AG04449 (cell line): ENCODE measurements around the gene CSDE1.

Experiments
- CTCF ChIA-PET: fragments of 350-600 bp; formaldehyde crosslinking; extraction: SDS; loops from one replicate; lab custom pipeline; 2021; ENCODE audit warnings: antibody characterized with exemption; lab: Yijun Ruan, JAX
- POLR2A ChIA-PET: fragments of 400-600, 350-600 bp; formaldehyde crosslinking; extraction: SDS; loops from one replicate; lab custom pipeline; 2020; ENCODE audit warnings: antibody characterized with exemption, inconsistent platforms; lab: Yijun Ruan, JAX
- DNase-seq: peaks from one replicate; pipeline ENCODE4 v3.0.0-alpha.2; 2010; ENCODE audit warnings: low read depth, low spot score
- H3K4me3 ChIP-seq: 2 replicates; pipeline ENCODE4 v1.5.1; 2011; ENCODE audit warnings: low read depth, mild to moderate bottlenecking, control low read depth, low read length
- TF ChIP-seq, protein P1 (sequence below): IDR thresholded peaks from one replicate; pipeline ENCODE4 v1.5.1; 2011; ENCODE audit warnings: mild to moderate bottlenecking, moderate library complexity, low read length, control low read depth, inconsistent platforms; ENCODE audit not compliant: insufficient read depth; ENCODE audit errors: missing control alignments

Gene CSDE1

DNA sequence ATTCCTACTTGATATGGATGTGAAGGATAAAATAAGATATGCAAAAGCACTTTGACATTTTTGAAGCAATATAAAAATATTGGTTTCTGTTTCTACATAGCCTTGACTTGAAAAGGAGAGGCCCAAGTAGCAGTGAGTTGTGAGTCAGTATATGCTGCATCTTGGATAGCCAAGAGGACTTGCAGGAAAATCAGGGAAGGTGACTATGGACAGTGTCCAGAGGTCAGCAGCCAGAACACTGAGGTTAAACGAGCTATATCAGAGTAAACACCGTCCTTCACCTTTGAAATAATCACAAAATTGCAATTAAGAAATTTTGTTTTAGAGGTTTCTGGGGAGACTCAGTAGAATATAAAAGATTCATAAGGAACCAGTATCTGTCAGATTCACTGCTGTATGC, 55.9 kb downstream of the CSDE1 start:
- POLR2A ChIA-PET = no interaction called here
- no peak overlapping the region for H3K4me3 ChIP-seq

DNA sequence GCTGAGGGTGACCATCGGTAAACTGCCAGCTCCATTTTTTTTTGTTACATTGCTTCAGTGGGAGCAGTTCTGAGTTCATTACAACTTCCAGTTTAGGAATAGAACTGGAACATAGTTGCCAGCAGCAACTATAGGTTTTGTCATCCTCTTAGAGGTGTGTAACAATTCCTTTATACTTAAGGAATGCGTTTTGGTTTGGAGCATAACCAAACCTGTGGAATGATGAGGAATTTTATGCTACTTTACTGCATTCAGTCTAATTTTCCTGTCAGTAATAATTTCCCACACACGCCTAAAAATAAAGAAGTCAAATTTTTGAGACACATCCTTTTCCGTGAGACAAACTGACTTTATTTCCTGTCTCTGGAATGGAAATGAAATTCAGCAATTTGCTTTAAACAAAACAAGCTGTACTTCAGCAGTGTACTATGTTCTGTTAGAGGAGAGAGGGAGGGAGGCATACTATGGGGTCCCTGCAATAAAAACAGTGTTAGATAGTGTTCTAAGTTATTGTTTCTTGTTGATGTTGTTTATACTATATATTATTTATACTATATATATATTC, 57.7 kb downstream of the CSDE1 start:
- DNase-seq = no peak
- ChIA-PET POLR2A (no interaction called here), CTCF (no interaction called here)
- TF ChIP-seq, protein P1, sequence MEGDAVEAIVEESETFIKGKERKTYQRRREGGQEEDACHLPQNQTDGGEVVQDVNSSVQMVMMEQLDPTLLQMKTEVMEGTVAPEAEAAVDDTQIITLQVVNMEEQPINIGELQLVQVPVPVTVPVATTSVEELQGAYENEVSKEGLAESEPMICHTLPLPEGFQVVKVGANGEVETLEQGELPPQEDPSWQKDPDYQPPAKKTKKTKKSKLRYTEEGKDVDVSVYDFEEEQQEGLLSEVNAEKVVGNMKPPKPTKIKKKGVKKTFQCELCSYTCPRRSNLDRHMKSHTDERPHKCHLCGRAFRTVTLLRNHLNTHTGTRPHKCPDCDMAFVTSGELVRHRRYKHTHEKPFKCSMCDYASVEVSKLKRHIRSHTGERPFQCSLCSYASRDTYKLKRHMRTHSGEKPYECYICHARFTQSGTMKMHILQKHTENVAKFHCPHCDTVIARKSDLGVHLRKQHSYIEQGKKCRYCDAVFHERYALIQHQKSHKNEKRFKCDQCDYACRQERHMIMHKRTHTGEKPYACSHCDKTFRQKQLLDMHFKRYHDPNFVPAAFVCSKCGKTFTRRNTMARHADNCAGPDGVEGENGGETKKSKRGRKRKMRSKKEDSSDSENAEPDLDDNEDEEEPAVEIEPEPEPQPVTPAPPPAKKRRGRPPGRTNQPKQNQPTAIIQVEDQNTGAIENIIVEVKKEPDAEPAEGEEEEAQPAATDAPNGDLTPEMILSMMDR = no peak
- no peak overlapping the region for H3K4me3 ChIP-seq

More for the DNA sequence above, 55.9 kb downstream of the CSDE1 start:
- TF ChIP-seq, protein P1 = no peak
- no peak for DNase-seq
- CTCF ChIA-PET = no interaction called here

DNA sequence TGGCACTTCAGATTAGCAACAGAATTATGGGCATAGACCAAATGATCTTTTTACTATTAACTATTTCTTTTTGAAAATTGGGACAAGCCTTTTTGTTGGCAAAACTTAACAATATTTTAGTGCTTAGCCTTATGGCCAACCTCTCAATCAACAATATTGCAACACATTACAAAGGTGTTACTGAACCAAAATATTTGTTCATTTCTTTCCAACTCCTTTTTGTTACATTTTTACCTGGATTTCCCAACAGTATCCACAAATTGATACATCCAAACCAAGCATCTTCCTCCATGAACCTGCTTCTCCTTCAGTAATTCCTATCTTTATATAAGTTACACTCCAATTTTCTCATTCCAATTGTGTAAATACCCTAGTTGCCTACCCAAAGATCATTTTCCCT, 61.0 kb downstream of the CSDE1 start:
- TF ChIP-seq, protein P1 = no peak
- ChIA-PET POLR2A (no interaction called here), CTCF (no interaction called here)
- H3K4me3 ChIP-seq = no peak overlapping the region
- DNase-seq = no peak

DNA sequence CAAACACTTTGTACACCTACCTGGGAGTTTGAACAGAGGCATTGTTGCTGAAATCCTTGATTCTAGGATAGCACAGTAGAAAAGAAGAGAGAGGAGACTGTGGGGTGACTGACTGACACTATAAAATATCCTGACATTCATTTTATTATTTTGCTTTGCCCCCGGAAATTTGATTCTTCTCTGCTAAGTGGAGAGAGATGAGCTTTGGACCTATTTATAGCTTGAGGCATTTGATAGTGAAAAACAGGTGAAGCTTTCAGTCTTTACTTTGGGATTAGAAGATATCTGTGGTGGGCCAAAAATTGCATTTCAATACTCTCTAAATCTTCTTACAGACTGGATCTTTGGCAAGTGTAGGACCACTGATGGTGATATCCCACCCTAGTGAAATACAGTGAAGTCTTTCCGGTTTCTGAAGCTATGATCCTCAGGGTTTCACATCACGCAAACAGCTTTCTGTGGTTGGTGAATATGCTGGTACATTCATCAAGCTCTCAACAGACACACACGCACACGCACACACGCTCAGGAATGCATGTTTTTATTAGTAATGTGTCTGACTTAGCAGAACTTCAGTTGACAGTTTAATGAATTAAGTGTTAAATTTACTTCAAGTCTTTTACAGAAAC, 62.2 kb downstream of the CSDE1 start, which contains the start of gene AMPD1:
Gene AMPD1 (minus strand): TSS at position 117 of the 629 bp plus-strand sequence. CDS start 75 bp downstream, at position 42.
- TF ChIP-seq, protein P1 = no peak
- H3K4me3 ChIP-seq = no peak within 1 kb of the TSS
- CTCF ChIA-PET = interaction anchor here (0.8 to 1.7 kb wide), 4 partner anchors 11 to 349 kb away, joined by 3 to 8 read pairs (median 3); partner anchors contain the start of gene DENND2C
- peak; percentile 38 for DNase-seq
- POLR2A ChIA-PET = no interaction called here

DNA sequence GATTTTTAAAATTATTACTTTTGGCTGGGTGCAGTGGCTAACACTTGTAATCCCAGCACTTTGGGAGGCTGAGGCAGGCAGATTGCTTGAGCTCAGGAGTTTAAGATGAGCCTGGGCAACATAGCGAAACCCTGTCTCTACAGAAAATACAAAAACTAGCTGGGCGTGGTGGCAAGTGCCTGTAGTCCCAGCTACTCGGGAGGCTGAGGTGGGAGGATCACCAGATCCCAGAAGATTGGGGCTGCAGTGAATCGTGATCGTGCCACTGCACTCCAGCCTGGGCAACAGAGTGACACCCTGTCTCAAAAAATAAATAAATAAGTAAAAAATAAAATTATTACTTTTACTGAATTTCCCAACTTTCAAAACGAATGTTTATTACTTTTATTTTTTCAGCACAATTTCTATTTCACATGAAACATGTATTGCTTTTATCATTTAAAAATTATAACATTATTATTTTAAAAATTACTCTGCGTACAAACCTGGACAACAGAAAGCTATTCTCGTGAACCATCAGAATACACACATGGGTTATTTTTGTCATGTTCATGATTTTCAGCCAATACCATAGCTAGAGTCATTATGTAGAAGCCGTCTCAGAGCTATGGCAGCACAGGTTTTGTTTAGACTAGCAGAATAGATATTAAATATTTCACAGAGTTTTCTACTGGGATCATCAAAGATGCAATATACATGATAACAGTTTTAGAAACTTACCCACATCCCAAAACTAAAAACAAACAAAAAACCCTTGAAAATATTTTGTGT, 63.1 kb downstream of the CSDE1 start:
- no peak for DNase-seq
- POLR2A ChIA-PET = no interaction called here
- no peak overlapping the region for H3K4me3 ChIP-seq
- CTCF ChIA-PET = interaction anchor here (0.6 to 1.7 kb wide), 4 partner anchors 11 to 814 kb away, joined by 3 to 8 read pairs (median 3); no protein-coding TSS in a partner anchor
- TF ChIP-seq, protein P1 = no peak

DNA sequence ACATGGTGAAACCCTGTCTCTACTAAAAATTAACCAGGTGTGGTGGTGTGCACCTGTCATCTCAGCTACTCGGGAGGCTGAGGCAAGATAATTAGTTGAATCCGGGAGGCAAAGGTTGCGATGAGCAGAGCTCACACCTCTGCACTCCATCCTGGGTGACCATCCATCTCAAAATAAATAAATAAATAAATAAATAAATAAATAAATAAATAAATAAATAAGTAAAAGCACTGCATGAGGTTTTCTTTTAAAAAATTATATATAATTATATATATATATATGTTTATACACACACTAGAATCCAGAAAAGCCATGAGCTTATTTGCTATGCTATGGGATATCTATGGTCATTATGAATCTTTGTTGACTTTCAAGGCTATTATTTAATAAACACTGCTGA, 64.8 kb downstream of the CSDE1 start:
- ChIA-PET POLR2A (no interaction called here), CTCF (interaction anchor here (0.8 to 1.3 kb wide), 3 partner anchors 11 to 21 kb away, joined by 4 read pairs; no protein-coding TSS in a partner anchor)
- DNase-seq = no peak
- no peak overlapping the region for H3K4me3 ChIP-seq
- TF ChIP-seq, protein P1 = no peak
